Fibroblast of the conjunctiva (primary cell): Measurements from ENCODE around the gene UBASH3B.

Experiments used
- DNase-seq: peaks from one replicate; pipeline ENCODE4 v3.0.0-alpha.2; 2010; ENCODE audit warnings: low read depth

UBASH3B gene

GRCh38 chr11:122784325-122784955, 128.9 kb downstream of the UBASH3B start:
- peak; percentile 94 for DNase-seq

GRCh38 chr11:122785031-122785541, 129.6 kb downstream of the UBASH3B start:
- no peak for DNase-seq

- no peak for DNase-seq
Measured at GRCh38 chr11:122786896-122787295, 131.4 kb downstream of the UBASH3B start.

GRCh38 chr11:122788781-122789535, 133.4 kb downstream of the UBASH3B start:
- DNase-seq: no peak

GRCh38 chr11:122789907-122790306, 134.4 kb downstream of the UBASH3B start:
- no peak for DNase-seq

- no peak for DNase-seq
Measured at GRCh38 chr11:122791411-122791810, 135.9 kb downstream of the UBASH3B start.

- no peak for DNase-seq
Measured at GRCh38 chr11:122791836-122792235, 136.3 kb downstream of the UBASH3B start.

GRCh38 chr11:122793515-122793914, 138.0 kb downstream of the UBASH3B start:
- DNase-seq: no peak

- no peak for DNase-seq
Measured at GRCh38 chr11:122795307-122795706, 139.8 kb downstream of the UBASH3B start.

GRCh38 chr11:122796128-122796717, 140.7 kb downstream of the UBASH3B start:
- DNase-seq: no peak

GRCh38 chr11:122797651-122798050, 142.1 kb downstream of the UBASH3B start:
- DNase-seq: no peak

- DNase-seq: no peak
Measured at GRCh38 chr11:122799406-122800105, 144.0 kb downstream of the UBASH3B start.

GRCh38 chr11:122802876-122803275, 147.4 kb downstream of the UBASH3B start:
- DNase-seq: no peak

- peak; percentile 77 for DNase-seq
Measured at GRCh38 chr11:122803306-122803705, 147.8 kb downstream of the UBASH3B start.

- no peak for DNase-seq
Measured at GRCh38 chr11:122803716-122804115, 148.2 kb downstream of the UBASH3B start.

- no peak for DNase-seq
Measured at GRCh38 chr11:122804161-122804560, 148.6 kb downstream of the UBASH3B start.

- no peak for DNase-seq
Measured at GRCh38 chr11:122804796-122805195, 149.3 kb downstream of the UBASH3B start.

- DNase-seq: no peak
Measured at GRCh38 chr11:122807731-122808477, 152.4 kb downstream of the UBASH3B start.

- DNase-seq: no peak
Measured at GRCh38 chr11:122808478-122808869, 153.0 kb downstream of the UBASH3B start.

- no peak for DNase-seq
Measured at GRCh38 chr11:122809866-122810265, 154.3 kb downstream of the UBASH3B start.

GRCh38 chr11:122811721-122812120, 156.2 kb downstream of the UBASH3B start:
- no peak for DNase-seq

- DNase-seq: no peak
Measured at GRCh38 chr11:122812638-122813037, 157.1 kb downstream of the UBASH3B start.
